GM21526 (cell line): ENCODE data around the gene C11orf71.

Experiments
- ATAC-seq: cut with Tn5 transposase; IDR thresholded peaks from one replicate; pipeline ENCODE4 v1.9.1; 2021; ENCODE audit warnings: moderate library complexity; ENCODE audit not compliant: unreplicated experiment, low FRiP score

Gene C11orf71

DNA sequence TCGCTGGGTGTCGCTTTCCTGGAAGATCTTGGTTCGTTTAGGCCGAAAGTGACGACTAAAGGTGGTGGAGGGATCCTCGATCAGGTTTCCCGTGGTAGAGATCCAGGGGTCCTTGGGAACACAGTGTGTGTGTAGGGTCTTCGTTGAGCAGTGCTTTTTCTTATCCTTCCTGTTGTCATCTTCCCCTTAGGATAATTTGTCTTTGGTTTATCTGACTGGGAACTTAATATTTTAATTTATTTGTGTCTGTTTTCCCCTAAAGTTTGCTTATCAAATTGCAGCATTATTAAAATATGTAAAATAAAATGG is 558 bp upstream of the C11orf71 start:
- ATAC-seq = no peak

DNA sequence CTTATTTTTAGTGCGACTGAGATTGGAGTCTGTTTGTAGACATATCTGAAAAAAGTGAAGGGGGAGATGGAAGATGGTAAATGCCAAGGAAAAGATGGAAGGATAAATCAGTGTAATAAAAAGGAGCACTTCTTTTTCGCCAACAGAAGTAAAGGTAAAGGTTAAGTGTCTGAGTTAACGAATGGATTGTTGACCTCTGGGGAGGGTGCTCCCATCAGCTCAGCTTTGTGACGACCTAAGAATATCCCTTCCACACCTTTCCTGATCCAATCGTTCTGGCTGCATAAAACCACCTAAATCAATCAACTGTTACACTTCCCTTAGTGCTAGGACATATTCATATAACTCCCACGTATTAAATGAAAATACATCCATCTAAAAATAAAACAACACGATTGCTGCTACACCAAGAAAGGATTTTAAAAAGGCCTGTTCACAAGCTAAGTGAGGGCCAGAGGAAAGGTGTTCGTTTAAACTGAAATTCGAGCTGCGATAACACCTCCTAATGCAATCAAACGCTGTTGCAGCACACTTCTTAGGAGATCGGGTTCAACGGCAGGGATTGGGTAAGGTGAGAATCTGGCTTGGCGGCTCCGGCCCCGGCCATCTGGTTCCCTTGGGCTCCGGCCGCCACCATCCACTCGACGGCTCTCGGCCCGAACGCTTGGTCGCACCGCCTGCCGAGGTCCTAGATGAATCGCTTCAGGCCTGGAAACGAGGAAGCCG is 658 bp downstream of the C11orf71 start:
- peak; percentile 29 for ATAC-seq

DNA sequence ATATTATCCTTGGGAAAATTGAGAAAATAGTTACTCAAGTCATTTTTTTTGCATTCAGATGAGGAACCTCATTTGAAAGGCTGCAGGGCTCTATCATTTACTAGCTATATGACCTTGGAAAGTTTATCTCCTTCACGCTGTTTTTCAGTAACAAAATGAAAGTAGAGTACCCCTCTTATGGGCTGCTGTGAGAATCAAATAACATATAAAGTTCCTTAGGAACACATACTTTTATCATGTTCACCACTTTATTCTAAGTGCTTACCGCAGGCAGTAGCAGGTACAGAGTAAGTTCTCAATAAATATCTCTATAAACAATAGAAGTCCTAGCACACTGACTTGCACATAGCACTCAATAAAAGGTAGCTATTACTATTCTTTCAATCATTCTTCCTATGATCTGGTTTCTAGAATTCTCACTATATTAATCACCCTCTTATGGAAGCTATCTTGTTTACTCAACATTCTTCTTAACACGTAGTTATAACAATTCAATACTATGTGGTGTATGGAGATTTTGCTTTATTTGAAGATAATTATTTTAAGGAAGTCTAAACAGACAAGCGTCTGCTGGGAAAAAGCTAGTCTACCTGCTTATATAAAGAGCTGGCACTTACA is 1.9 kb downstream of the C11orf71 start:
- no peak for ATAC-seq

DNA sequence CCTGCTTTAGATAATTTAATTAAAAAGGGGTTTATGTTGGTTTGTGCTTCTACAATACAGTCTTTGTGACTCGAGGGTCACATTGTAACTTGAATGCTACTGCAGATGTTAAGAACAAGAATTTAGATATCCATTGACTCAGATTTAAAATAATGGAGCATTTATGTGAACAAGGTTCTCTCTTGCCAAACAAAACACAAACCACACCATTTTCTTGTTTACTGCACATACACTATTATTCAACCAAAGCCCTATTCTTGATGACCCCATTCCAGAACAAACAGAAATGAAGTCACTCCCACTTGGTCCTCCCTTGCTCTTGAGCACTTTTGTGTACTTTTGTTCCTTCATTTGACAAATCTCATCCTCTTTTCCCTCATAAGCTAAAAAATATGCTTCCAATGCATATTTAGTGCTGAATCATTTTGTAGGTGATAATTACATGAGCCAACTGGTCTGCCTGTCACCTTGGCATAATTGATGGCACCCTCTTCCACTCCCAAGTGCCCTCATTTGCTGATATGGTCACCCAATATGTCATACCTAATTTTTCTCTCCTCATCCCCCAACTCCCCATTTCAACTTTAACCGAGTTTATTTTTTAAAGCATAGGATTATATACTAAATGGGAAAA is 2.8 kb downstream of the C11orf71 start:
- ATAC-seq = no peak

DNA sequence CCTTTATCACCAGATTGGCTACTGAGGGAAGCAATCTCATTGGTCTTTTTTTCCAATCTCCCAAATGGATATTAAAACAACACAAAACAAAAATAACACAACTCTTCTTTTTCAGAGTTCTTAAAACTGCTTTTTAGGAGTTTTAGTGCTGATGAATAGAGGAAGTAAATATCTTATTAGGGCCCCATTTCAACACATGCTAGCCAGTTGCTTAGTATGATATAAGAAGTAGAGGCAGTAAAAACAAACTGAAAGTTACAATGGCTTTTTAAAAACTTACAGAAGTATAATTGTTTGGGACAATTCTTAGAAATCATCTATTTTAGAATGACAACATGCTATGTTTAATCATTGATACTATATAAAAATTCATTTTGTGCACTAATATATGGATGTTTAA is 3.4 kb downstream of the C11orf71 start:
- ATAC-seq = no peak

DNA sequence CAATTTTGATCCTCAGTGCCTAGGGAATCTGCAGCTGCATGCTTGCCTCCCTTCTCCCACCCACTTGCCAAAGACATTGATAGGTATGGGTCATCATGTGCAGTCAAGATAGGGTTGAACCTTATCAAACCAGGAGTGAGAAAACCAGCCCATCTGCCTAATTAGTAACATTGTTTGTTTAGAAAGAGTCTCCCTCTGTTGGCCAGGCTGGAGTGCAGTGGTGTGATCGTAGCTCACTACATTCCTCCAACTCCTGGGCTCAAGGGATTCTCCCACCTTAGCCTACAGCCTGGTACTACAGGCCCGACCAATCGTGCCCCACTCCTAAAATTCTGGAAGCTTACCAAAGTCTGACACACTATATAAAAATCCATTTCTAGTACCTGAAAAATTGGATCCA is 4.6 kb downstream of the C11orf71 start:
- no peak for ATAC-seq

DNA sequence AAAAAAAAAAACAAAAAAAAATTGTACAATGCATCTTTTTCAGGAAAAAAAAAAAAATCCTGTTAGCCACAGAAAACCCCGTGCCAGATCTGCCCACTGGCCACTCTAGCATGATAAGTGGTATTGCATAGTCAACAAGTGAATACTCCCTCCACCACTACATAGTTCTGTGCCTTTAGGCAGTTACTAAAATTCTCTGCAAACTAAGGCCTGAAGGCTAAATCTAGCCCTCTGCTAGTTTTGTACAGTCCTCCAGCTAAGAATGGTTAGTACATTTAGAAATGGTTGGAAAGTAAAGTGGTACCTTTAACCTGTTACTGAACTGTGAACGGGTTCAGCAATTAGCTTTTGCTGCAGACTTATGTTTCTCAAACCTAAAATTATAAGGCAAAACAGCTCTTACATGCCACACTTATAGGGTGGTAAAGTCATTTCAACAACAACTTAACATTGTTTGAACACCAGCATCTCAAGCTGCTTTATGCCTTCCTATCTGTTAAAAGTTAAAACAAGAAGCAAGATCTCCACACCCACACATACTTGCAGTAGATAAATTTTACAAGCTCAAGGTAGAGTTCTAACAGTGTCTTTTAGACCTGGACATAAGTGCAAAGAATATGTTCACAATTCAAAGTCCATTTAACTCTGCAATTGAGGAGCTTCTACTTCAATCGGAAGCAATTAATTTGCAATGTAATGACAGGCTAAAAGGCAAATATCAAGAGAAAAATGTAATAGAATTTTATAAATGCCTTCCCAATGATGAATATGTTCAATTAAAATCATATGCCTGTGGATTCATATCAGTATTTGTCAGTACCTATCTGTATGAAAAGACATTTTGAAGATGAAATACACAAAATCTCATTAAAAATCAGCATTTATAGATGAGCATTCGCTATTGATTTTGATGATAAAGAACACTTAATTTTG is 7.3 kb downstream of the C11orf71 start:
- ATAC-seq = no peak

DNA sequence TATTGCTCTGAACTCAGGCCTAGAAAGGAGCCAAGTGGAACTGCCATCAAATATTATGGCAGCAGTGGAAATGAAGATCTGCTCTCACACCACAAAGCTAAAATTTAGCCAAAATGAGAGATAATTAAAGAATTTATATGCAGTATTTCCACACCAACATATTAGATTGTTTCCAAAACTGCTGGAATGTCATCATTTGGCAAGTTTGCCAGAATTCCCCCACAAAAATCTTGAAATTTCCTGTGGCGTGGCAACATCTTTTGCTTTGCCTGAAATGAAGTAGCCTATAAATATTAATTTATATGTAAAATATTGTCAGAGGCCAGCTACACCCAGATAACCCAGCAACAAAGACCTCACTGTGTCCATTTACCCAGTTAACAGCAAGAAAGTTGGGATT is 13.8 kb downstream of the C11orf71 start:
- ATAC-seq = no peak

DNA sequence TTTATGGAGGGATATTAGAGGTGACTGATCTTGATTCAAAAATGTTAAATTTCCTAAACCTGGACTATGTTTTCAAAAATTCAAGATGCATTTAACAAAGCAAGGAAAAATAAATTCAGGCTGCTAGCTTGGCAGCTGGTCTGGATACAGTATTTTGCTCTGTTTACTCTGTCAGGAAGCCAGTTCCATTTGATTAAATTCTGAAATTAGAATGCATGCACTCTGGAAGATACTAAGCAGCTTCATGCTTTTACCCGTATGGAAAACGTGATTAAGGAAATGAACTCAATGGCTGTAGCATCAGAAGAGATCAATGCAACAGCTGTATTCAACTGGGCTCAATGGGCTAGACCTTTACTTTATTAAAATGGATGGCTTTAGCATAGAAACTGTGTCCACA is 14.2 kb downstream of the C11orf71 start:
- ATAC-seq = no peak

DNA sequence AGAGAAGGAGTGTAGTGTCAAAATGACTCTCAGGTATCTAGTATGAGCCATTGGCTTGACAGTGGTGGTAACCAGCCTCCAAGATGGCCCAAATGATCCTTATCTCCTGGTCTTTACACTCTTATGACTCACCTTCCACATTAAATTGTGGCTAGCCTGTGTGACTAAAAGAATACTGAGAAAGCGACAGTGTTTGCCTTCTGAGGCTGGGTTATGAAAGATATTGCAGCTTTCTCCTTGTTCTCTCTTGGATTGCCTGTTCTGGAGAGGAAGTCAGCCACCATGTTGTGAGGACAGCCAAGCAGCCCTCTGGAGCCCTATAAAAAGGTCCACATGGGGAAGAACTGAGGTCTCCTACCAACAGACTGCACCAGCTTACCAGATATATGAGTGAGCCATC is 15.8 kb downstream of the C11orf71 start:
- ATAC-seq = no peak

DNA sequence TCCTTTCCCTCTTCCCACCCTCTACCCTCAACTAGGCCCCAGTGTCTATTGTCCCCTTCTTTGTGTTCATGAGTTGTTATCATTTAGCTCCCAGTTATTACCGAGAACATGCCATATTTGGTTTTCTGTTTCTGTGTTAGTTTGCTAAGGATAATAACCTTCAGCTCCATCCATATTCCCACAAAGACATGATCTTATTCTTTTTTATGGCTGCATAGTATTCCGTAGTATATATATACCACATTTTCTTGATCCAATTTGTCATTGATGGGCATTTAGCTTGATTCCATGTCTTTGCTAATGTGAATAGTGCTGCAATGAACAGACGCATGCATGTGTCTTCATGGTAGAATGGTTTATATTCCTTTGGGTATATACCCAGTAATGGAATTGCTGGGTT is 17.8 kb downstream of the C11orf71 start:
- ATAC-seq = no peak

DNA sequence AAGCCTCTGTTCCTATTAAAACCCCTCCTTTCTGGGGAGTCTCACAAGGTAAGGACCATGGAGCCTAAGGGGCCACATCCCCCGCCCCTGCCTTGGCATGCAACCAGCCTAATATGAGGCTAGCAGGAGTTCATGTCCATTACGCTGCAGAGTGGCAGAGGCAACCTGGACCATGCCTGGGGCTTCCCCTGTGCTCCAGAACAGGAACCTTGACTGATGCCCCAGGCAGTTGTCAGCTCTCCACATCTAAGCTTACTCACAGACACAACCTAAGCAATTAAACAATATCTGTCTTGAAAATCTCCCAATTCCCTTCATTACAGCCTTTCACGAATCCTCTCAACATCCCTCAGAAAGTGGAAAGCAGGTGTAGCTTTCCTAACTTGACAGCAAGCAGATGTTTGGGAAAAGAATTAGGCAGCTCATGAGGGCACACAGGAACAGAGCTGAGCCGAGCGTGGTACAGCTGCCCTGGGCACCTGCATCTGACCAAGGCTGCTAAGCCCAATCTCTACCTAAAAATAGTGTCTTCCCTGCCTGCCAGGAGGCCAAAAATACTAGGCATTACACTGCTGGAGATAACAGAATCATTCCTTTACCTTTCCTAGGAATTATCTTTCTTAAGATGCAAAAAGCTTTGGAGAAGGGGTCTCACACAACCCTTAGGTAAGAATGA is 20.8 kb downstream of the C11orf71 start:
- ATAC-seq = no peak

DNA sequence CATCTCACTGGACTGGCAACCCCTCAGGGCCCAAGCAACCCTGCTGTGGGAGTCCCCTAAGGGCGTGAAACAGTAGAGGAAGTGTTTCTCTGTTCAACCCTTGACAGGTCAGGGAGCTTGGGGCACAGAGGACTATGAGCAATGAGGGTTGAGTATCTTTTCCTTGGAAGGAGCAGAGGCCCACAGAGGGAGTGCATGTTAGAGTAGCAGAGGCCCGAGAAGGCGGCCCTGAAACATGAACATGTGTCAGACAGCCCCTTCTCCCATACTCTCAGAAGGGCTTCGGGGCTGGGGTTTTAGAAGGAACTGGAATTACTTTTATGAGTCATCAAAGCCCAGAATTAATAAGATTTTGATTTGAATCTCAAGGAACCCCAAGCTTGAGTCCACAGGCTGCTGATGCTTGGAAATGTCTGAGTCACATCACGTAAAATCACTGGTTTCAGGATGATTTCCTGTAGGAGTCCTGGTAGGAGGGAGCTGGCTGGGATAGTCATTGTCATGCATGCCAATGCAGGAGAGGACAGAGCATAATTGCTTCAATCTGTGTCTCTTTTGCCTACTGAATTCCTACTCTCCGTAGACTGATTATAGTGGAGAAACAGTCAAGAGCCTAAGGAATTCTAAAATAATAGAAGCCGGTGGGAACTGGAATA is 22.6 kb downstream of the C11orf71 start:
- ATAC-seq = no peak

DNA sequence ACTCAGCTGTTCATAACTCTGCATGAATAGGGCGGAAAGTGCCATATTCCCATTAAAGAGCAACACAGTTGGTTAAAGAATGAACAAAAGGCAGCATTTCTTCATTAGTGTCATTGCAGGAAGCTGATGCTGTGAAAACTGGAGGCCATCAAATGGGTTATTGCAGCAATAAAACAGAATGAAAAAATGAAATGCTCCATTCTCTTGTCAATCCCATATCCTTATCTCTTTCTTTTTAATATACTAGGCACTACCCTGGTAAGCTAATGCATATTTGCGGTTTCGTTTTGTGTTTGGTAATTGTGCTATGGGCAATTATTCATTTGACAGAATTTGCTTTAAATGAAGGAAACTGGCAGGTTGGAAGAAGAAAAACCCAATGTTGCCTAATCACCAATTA is 25.3 kb downstream of the C11orf71 start:
- ATAC-seq = no peak

DNA sequence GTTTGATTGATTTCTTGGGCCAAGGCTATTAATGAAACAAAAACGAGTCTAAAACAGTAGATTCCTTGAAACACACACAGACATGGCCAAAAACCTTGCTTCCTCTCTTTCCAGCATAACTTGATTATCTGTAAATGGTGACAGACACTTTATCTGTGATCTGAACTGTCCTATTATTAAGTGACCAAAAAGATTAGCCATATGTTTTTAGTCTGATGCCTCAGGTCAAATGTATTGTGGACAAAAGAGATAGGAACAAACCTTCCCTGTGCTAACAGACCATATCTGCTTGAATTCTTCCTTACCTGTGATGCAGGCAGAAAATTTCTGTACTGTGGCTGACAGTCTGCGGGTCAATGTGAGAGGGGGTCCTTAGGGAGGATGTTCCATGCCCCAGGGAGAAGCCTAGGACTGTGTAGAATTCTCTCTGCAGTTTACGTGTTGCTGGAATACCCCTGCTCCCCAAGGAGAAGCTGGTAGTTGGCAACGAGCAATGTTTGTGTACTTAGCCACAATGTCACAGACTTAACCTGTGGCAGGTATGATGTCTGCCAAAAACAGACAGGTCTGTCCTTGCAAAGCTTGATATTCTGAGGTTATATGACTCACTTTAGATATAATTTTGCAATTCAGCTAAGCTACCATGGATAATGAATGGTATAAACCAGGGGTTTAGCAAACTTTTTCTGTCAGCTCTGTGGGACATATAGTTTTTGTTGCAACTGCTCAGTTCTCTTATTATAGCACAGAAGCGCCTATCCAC is 31.2 kb downstream of the C11orf71 start:
- ATAC-seq = no peak

DNA sequence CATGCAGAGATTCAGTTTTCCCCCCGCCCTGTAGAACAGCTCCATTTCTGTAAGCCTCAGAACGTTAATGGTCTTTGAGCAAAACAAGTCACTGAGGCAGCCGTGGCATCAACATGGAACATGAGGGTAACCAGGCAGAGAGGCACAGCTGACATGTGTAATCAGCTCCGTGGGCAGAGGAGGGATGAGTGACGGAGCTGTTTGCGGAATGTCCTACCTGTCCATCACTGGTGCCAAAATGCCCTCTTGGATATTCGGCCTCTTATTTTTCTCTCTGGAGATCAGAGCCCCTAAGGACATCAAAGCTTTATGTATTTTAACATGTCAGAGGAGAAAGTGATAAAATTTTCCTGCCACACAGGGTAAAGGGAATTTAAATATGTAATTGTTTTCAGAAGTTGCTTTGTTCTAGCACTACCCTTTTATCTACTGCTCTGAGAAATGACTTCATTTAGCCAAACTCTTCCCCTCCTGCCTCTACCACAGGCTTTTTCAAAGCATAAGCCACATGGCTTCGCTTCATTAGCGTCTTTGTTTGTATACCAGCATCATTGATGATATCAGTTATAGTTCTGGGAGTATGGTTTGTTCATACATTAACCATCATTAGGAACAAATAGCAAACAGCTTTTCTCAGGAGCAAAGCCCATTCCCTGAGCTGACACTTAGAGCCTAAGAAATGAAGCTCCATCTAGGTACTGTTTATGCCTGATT is 32.9 kb downstream of the C11orf71 start:
- no peak for ATAC-seq

DNA sequence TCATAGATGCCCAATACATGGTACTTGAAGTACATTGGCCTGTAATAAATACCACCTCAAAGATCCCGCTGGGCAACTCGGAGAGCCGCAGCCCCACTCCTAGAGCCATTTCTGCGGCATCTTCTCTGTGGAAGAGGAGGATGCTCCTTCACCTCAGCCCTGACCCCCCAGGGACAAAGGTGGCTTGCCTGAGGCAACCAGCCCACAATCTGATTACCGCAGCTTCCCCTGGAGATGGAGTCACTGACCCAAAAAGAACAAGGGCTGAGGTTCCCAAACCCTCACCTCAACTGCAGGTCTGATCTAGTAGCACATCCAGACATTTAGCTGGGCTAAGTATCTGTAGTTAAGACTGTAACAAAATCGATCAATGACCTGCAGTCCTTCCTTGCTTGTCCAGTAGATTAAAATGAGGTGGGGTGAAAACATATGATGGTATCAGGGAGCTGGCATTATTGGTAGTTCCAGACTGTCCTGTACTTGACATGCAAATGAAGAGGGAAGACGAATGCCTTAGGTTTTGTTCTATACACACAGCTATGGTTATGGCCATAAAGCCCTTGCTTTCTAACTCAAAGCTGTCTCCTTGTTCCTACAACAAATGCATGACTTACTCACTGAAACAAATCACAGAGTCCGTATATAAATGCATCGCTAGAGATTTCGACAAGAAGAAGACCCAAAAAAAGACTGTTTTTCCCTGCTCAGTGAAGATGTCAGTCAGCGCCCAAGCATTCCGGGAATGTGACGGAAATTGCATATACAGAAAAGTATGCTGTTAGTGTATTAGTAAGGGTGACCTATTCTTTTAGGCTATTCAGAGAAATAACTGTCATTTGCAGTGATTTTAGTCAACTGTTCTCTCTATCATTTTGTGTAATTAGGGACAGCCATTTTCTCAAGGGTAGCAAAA is 33.7 kb downstream of the C11orf71 start:
- ATAC-seq = no peak

DNA sequence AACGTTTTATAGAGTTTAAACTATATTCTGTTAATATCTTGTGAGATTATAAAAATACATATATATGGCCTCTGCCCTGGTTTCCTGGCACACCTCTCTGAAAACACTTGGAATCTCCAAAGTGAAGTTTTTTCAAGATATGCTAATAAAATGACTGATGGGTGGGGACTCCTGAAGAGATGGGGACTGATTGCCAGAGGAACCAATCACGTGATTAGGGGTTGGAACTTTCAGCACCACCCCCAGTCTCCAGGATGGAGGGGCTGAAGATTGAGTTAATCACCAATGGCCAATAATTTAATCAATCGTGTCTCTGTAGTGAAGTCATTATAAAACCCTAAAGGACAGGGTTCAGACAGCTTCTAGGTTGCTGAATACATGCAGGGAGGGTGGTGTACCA is 37.4 kb downstream of the C11orf71 start:
- ATAC-seq = no peak
